Astrocyte (in vitro differentiated cells and primary cell): Measurements from ENCODE around the gene KBTBD2. TPM values are rescaled to one million over a fixed set of nuclear protein-coding genes. Genes with fewer than 3 reads are reported as not detected.

ENCODE experiments used
- DNase-seq: peaks from one replicate; pipeline ENCODE4 v3.0.0-alpha.2; 2010; ENCODE audit warnings: low read depth
- FAIRE-seq: peaks from 2 replicates; lab custom pipeline; 2011; peaks lifted over from hg19 to GRCh38; lab: Jason Lieb, UNC
- H2AFZ ChIP-seq: 2 replicates; pipeline ENCODE4 v1.6.0; 2012; ENCODE audit warnings: low read depth, low read length, inconsistent platforms
- H3K27ac ChIP-seq: 2 replicates; pipeline ENCODE4 v1.5.1; 2011; ENCODE audit warnings: low read depth, low read length, inconsistent platforms
- H3K27me3 ChIP-seq: 2 replicates; pipeline ENCODE4 v1.6.0; 2011; ENCODE audit warnings: low read length, inconsistent platforms; ENCODE audit not compliant: insufficient read depth
- H3K36me3 ChIP-seq: 2 replicates; pipeline ENCODE4 v1.5.1; 2011; ENCODE audit warnings: low read length, inconsistent platforms; ENCODE audit not compliant: insufficient read depth
- H3K4me1 ChIP-seq: 2 replicates; pipeline ENCODE4 v1.5.1; 2011; ENCODE audit warnings: low read length, inconsistent platforms; ENCODE audit not compliant: insufficient read depth
- H3K4me2 ChIP-seq: 2 replicates; pipeline ENCODE4 v1.6.0; 2012; ENCODE audit warnings: low read length, inconsistent platforms
- H3K4me3 ChIP-seq: 2 replicates; pipeline ENCODE4 v1.5.1; 2011; ENCODE audit warnings: low read depth, mild to moderate bottlenecking, low read length, inconsistent platforms; ENCODE audit not compliant: insufficient read depth
- H3K79me2 ChIP-seq: 2 replicates; pipeline ENCODE4 v1.6.0; 2012; ENCODE audit warnings: mild to moderate bottlenecking, low read length, inconsistent platforms; ENCODE audit not compliant: insufficient read depth
- H3K9ac ChIP-seq: 2 replicates; pipeline ENCODE4 v1.6.0; 2012; ENCODE audit warnings: mild to moderate bottlenecking, low read length, inconsistent platforms
- H3K9me3 ChIP-seq: 2 replicates; pipeline ENCODE4 v1.5.1; 2012; ENCODE audit warnings: low read depth, mild to moderate bottlenecking, low read length, inconsistent platforms; ENCODE audit not compliant: insufficient read depth
- H4K20me1 ChIP-seq: 2 replicates; pipeline ENCODE4 v1.6.0; 2012; ENCODE audit warnings: low read length, inconsistent platforms; ENCODE audit not compliant: insufficient read depth
- H3K27ac Mint-ChIP-seq: one replicate; pipeline ENCODE4 v1.8.0; 2021; ENCODE audit warnings: mild to moderate bottlenecking, mixed read lengths; ENCODE audit not compliant: unreplicated experiment
- H3K27me3 Mint-ChIP-seq: one replicate; pipeline ENCODE4 v1.8.0; 2021; ENCODE audit warnings: low read depth, mixed read lengths; ENCODE audit not compliant: unreplicated experiment
- H3K36me3 Mint-ChIP-seq: one replicate; pipeline ENCODE4 v1.8.0; 2021; ENCODE audit warnings: low read depth, mixed read lengths; ENCODE audit not compliant: unreplicated experiment
- H3K4me1 Mint-ChIP-seq: one replicate; pipeline ENCODE4 v1.8.0; 2021; ENCODE audit warnings: low read depth, mixed read lengths; ENCODE audit not compliant: unreplicated experiment
- H3K4me3 Mint-ChIP-seq: one replicate; pipeline ENCODE4 v1.8.0; 2021; ENCODE audit warnings: mild to moderate bottlenecking, moderate library complexity, mixed read lengths; ENCODE audit not compliant: unreplicated experiment
- H3K9me3 Mint-ChIP-seq: one replicate; pipeline ENCODE4 v1.8.0; 2021; ENCODE audit warnings: mild to moderate bottlenecking, mixed read lengths; ENCODE audit not compliant: unreplicated experiment
- EZH2 ChIP-seq: IDR thresholded peaks from 2 replicates; pipeline ENCODE4 v1.6.1; 2012; ENCODE audit warnings: mild to moderate bottlenecking, low read length, inconsistent platforms; ENCODE audit not compliant: insufficient read depth
- total RNA-seq: library from RNA; stranded (reverse); gene quantifications from 2 replicates; pipeline ENCODE4 v1.2.1, GENCODE V29; 2021
- TF ChIP-seq, protein P1 (sequence below): IDR thresholded peaks from 2 replicates; pipeline ENCODE4 v1.5.1; 2011; ENCODE audit warnings: low read depth, mild to moderate bottlenecking, inconsistent platforms, low read length, moderate library complexity; ENCODE audit not compliant: insufficient read depth

The KBTBD2 gene
- total RNA-seq, 1 donor from 2014 or later, result 26.9 TPM

GRCh38 chr7:32891800-32892520 lies 400 bp upstream of the KBTBD2 start:
- Histone ChIP-seq H4K20me1 (peaks cover 35% of the 10 kb centered on the region), H3K27ac (peak overlapping the region; percentile 91), H3K4me3 (peak overlapping the region; percentile 83), H3K79me2 (peaks cover 41% of the 10 kb centered on the region), H3K9ac (peak overlapping the region; percentile 91), H3K9me3 (no peaks in the 10 kb centered on the region), H3K36me3 (no peaks in the 10 kb centered on the region), H3K4me2 (peak overlapping the region; percentile 94), H3K27me3 (no peaks in the 10 kb centered on the region), H3K4me1 (peaks cover 19% of the 10 kb centered on the region), H2AFZ (peak overlapping the region; percentile 64)
- FAIRE-seq (no peak), DNase-seq (peak; percentile 84)
- Mint-ChIP-seq H3K4me3 (peak overlapping the region; percentile 86), H3K36me3 (no peaks in the 10 kb centered on the region), H3K4me1 (peaks cover 37% of the 10 kb centered on the region), H3K9me3 (no peaks in the 10 kb centered on the region), H3K27ac (peak overlapping the region; percentile 96), H3K27me3 (no peaks in the 10 kb centered on the region)
- no peak for TF ChIP-seq EZH2
- TF ChIP-seq, protein P1, sequence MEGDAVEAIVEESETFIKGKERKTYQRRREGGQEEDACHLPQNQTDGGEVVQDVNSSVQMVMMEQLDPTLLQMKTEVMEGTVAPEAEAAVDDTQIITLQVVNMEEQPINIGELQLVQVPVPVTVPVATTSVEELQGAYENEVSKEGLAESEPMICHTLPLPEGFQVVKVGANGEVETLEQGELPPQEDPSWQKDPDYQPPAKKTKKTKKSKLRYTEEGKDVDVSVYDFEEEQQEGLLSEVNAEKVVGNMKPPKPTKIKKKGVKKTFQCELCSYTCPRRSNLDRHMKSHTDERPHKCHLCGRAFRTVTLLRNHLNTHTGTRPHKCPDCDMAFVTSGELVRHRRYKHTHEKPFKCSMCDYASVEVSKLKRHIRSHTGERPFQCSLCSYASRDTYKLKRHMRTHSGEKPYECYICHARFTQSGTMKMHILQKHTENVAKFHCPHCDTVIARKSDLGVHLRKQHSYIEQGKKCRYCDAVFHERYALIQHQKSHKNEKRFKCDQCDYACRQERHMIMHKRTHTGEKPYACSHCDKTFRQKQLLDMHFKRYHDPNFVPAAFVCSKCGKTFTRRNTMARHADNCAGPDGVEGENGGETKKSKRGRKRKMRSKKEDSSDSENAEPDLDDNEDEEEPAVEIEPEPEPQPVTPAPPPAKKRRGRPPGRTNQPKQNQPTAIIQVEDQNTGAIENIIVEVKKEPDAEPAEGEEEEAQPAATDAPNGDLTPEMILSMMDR, result no peak

DNA sequence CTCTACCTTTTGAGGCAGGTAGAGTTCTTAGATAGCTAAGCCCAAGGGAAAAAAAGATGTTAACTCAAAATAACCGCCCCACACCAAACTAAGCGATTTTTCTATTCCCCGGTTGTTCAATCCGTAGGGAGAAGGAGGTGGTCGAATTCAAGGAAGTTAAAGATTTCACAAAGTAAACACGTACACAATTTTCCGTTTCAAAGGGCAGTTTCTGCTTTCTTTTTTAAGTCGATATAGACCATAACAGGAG lies 842 bp downstream of the KBTBD2 start:
- Mint-ChIP-seq H3K27ac (peak overlapping the region; percentile 99), H3K27me3 (no peaks in the 10 kb centered on the region), H3K9me3 (no peaks in the 10 kb centered on the region), H3K4me3 (peak overlapping the region; percentile 99), H3K4me1 (peaks cover 40% of the 10 kb centered on the region), H3K36me3 (no peaks in the 10 kb centered on the region)
- Histone ChIP-seq H3K27me3 (no peaks in the 10 kb centered on the region), H3K79me2 (peaks cover 53% of the 10 kb centered on the region), H4K20me1 (peaks cover 47% of the 10 kb centered on the region), H3K4me3 (peak overlapping the region; percentile 83), H3K27ac (peak overlapping the region; percentile 87), H3K36me3 (no peaks in the 10 kb centered on the region), H3K4me2 (peak overlapping the region; percentile 90), H3K4me1 (peaks cover 19% of the 10 kb centered on the region), H3K9ac (peak overlapping the region; percentile 91), H2AFZ (peak overlapping the region; percentile 7), H3K9me3 (no peaks in the 10 kb centered on the region)
- TF ChIP-seq, protein P1, result no peak
- no peak for TF ChIP-seq EZH2
- no peak for FAIRE-seq
- DNase-seq, result no peak
